ENCODE results near the gene HOXC5.

HOXC5 gene

DNA sequence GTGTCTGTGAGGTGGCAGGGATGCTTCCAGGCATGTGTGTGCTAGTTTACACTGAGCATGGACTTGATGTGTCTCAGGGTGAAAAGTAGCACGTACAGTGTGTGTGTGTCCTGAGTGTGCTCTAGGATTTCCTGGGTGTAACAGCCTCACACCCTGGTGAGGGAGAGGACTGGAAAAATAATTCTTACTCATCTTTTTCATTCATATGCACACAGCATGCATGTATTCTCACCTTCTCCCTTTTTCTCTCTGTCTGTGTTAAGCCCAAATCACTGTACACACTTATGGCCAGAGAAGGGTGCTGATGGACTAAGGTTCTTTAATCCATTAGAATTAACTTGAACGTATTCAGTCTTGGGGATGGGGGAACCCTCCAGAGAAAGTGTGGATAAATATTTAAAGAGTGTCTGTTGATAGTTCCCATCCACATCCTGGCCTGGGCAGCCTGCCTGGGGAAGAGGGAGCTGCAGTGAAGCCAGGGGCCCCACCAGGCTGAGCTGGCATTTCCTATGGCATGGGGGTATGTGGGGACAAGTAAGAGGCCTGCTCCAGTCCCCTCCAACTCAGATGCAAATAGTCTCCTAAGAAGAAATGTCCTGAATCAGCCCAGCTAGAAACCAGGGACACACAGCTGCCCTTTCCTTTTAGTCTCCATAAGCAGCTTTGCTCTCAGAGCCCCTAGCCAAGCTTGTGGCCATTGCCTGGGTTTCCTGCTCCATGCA is 25.2 kb upstream of the HOXC5 start:
- Histone ChIP-seq H3K9ac (ENCODE audit: low read depth in 1 of 2, low read length in 2 of 2) (no peak overlapping the region), H3K36me3 (ENCODE audit: control insufficient read depth in 1 of 2, insufficient read depth in 2 of 2, low read length in 2 of 2) (no peaks in the 10 kb centered on the region), H3K4me1 (ENCODE audit: control insufficient read depth in 1 of 2, insufficient read depth in 2 of 2, low read length in 2 of 2) (peaks cover 9 to 13% of the 10 kb centered on the region in 2 donors), H3K27ac (ENCODE audit: low read depth, low read length) (no peak overlapping the region), H3K4me3 (ENCODE audit: low read depth in 1 of 2, low read length in 2 of 2) (no peak overlapping the region), H3K27me3 (ENCODE audit: control insufficient read depth in 1 of 2, insufficient read depth in 2 of 2, low read length in 2 of 2) (peaks cover 85 to 89% of the 10 kb centered on the region in 2 donors), H3K9me3 (ENCODE audit: control insufficient read depth in 1 of 2, low read length in 2 of 2) (no peaks in the 10 kb centered on the region)

DNA sequence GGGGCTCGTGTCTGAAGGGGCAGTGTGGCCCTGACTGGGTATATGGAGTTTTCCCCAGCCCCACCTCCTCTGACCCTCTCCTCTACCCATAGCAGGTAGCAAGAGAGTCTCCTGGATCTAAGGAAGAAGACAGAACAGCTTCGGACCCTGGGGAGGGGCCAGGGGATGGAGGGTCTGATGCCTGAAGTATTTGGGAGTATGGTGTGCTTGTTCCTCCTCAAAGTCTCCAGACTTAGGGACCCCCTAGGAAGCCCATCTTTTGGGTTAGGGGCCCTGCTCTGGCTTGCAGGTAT is 24.6 kb upstream of the HOXC5 start:
- peaks cover 85 to 89% of the 10 kb centered on the region in 2 donors for H3K27me3 ChIP-seq (ENCODE audit: control insufficient read depth in 1 of 2, insufficient read depth in 2 of 2, low read length in 2 of 2)

DNA sequence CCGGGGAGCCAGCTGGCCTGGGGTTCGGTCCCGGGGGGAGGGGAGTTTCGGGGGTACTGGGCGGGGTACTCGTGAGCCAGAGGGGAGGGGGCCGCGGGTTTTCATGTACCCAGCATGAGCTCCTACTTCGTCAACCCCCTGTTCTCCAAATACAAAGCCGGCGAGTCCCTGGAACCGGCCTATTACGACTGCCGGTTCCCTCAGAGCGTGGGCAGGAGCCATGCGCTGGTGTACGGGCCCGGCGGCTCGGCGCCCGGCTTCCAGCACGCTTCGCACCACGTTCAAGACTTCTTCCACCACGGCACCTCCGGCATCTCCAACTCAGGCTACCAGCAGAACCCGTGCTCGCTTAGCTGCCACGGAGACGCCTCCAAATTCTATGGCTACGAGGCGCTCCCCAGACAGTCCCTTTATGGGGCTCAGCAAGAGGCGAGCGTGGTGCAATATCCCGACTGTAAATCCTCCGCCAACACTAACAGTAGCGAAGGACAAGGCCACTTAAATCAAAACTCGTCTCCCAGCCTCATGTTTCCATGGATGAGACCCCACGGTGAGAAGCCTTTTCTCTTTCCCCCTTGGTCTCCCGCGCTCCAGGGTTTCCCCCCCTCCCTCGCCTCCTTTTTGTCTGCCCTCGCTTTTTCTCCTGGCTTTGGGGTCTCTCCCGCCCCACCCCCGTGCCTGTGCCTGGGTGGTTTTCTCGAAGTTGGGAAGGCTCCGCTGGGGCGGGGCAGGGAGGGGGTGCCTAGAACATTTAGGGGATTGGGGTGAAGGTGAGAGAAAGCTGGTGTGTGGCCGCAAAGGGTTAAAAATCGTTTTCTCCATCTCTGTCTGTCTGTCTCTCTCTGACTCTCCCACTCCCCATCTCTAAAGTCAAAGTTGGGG is 23.4 kb upstream of the HOXC5 start:
- Histone ChIP-seq H3K27ac (ENCODE audit: low read depth, low read length) (no peak overlapping the region), H3K9me3 (ENCODE audit: control insufficient read depth in 1 of 2, low read length in 2 of 2) (no peaks in the 10 kb centered on the region), H3K36me3 (ENCODE audit: control insufficient read depth in 1 of 2, insufficient read depth in 2 of 2, low read length in 2 of 2) (no peaks in the 10 kb centered on the region), H3K4me1 (ENCODE audit: control insufficient read depth in 1 of 2, insufficient read depth in 2 of 2, low read length in 2 of 2) (peaks cover 9 to 13% of the 10 kb centered on the region in 2 donors), H3K9ac (ENCODE audit: low read depth in 1 of 2, low read length in 2 of 2) (no peak overlapping the region), H3K4me3 (ENCODE audit: low read depth in 1 of 2, low read length in 2 of 2) (peak overlapping the region in 1 of 2 donors; percentile 43), H3K27me3 (ENCODE audit: control insufficient read depth in 1 of 2, insufficient read depth in 2 of 2, low read length in 2 of 2) (peaks cover 87 to 90% of the 10 kb centered on the region in 2 donors)

More for the DNA sequence above, 24.6 kb upstream of the HOXC5 start:
- Histone ChIP-seq H3K9me3 (ENCODE audit: control insufficient read depth in 1 of 2, low read length in 2 of 2) (no peaks in the 10 kb centered on the region), H3K4me3 (ENCODE audit: low read depth in 1 of 2, low read length in 2 of 2) (no peak overlapping the region), H3K4me1 (ENCODE audit: control insufficient read depth in 1 of 2, insufficient read depth in 2 of 2, low read length in 2 of 2) (peaks cover 9 to 13% of the 10 kb centered on the region in 2 donors), H3K27ac (ENCODE audit: low read depth, low read length) (no peak overlapping the region), H3K9ac (ENCODE audit: low read depth in 1 of 2, low read length in 2 of 2) (no peak overlapping the region), H3K36me3 (ENCODE audit: control insufficient read depth in 1 of 2, insufficient read depth in 2 of 2, low read length in 2 of 2) (no peaks in the 10 kb centered on the region)

DNA sequence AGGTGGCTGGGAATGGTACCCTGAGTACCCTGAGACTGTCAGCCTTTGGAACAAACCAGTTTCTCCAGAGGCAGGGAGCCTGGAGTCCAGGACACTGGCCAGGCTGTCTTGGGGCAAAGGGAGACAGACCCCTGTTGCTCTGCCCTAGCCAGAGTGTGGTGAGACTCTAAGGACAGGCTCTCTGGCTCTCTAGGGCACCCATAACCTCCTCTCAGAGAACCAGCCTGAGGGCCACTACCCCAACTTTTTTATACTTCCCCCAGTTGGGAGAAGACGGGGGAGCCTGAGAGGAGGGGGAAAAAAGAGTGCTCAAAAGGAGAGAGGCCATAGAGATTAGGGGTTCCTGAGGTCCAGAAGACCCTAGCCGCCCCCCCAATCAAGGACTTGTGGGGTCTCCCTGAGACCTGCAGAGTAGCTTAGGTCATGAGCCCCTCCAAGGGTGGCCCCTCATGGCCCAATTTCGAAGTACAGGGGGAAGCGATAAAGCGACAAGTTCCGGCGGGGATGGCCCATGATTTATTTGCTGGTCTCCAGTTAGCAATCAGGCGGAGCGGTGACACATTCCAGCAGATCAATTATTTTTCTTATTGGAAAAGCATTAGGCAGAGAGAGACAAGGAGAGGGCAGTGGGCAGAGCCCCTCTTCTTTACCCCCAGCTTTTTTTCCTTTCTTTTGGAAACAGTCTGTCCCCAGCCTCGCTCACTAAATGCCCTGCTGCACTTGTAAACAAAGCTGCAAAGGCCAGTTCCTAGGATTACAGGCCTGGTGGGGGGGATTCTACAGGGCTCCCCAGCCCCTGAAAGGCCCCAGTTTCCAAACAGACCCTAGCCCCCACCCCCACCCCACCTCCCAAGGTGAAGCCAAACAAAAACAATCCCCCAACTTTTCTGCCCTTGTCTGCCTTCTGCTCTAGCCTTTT is 22.5 kb upstream of the HOXC5 start:
- no peak overlapping the region for H3K4me3 ChIP-seq (ENCODE audit: low read depth in 1 of 2, low read length in 2 of 2)

DNA sequence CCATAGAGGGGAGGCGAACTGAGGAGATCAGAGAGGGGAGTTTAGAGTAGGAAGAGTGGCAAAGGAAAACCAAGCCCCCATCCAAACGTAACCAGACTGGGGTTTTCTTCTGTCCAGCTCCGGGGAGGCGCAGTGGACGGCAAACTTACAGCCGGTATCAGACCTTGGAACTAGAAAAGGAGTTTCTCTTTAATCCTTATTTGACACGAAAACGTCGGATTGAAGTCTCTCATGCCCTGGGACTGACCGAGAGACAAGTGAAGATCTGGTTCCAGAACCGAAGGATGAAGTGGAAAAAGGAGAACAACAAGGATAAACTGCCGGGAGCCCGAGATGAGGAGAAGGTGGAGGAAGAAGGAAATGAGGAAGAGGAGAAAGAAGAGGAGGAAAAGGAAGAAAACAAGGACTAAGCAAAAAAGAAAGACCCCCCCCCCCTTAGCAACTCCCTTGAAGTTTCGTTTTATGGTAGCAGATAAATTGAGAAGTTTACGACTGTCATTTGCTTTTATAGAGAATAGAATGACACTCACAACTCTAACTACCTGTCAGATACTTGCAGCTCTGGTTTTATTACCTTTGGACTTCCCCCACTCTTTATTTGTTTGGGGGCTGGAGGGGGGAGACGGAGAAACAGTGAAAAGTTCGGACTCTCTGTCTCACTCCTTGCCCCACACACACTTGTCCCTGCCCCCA is 21.7 kb upstream of the HOXC5 start:
- H3K4me3 ChIP-seq (ENCODE audit: low read depth in 1 of 2, low read length in 2 of 2), result no peak overlapping the region
- no peak overlapping the region for H3K9ac ChIP-seq (ENCODE audit: low read depth in 1 of 2, low read length in 2 of 2)
- no peaks in the 10 kb centered on the region for H3K9me3 ChIP-seq (ENCODE audit: control insufficient read depth in 1 of 2, low read length in 2 of 2)
- no peaks in the 10 kb centered on the region for H3K36me3 ChIP-seq (ENCODE audit: control insufficient read depth in 1 of 2, insufficient read depth in 2 of 2, low read length in 2 of 2)
- H3K27me3 ChIP-seq (ENCODE audit: control insufficient read depth in 1 of 2, insufficient read depth in 2 of 2, low read length in 2 of 2), result peaks cover 88 to 91% of the 10 kb centered on the region in 2 donors
- H3K27ac ChIP-seq (ENCODE audit: low read depth, low read length), result no peak overlapping the region
- H3K4me1 ChIP-seq (ENCODE audit: control insufficient read depth in 1 of 2, insufficient read depth in 2 of 2, low read length in 2 of 2), result peaks cover 8 to 13% of the 10 kb centered on the region in 2 donors

More for the DNA sequence above, 22.5 kb upstream of the HOXC5 start:
- H3K27ac ChIP-seq (ENCODE audit: low read depth, low read length), result no peak overlapping the region
- peaks cover 86 to 90% of the 10 kb centered on the region in 2 donors for H3K27me3 ChIP-seq (ENCODE audit: control insufficient read depth in 1 of 2, insufficient read depth in 2 of 2, low read length in 2 of 2)
- H3K9me3 ChIP-seq (ENCODE audit: control insufficient read depth in 1 of 2, low read length in 2 of 2), result no peaks in the 10 kb centered on the region
- H3K9ac ChIP-seq (ENCODE audit: low read depth in 1 of 2, low read length in 2 of 2), result no peak overlapping the region
- peaks cover 9 to 13% of the 10 kb centered on the region in 2 donors for H3K4me1 ChIP-seq (ENCODE audit: control insufficient read depth in 1 of 2, insufficient read depth in 2 of 2, low read length in 2 of 2)
- no peaks in the 10 kb centered on the region for H3K36me3 ChIP-seq (ENCODE audit: control insufficient read depth in 1 of 2, insufficient read depth in 2 of 2, low read length in 2 of 2)

DNA sequence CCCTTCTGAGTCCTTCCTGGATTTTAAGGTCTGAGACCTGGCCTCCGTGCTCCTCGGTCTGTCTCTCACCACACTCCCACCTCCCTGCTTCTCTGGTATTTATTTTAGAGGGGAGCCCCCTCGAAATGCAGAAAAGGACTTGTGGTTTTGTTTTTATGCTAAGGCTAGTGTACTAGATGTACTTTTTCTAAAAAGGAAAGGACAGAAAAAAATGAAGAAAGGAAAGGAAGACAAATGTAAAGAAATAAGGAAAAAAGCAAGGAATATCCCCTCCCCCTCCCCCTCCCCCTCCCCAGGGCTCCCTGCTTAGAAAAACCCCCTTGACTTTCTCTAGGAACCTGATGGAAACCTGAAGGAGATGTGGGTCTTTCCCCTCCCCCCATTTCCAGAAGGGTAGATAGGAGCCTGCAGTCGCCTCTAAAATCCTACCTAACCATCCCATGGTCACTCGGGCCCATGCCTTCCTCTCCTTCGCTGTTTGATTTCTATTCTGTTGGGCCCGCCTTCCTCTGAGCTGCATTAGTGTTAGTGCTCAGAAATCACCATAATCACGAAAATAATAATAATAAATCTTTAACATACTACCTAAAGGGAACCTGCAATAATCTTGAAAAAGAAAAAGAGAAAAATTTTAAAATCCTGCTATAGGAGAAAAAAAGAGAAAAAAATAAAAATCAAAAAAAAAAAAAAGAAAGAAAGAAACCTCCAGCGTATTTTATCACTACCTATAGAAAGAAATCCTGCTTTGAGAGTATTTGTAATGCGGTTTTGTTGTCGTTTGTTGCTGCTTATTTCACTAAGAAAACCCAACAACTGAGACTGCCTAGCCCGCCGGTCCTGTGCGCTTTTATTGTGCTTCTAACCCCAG is 21.0 kb upstream of the HOXC5 start:
- H3K4me1 ChIP-seq (ENCODE audit: control insufficient read depth in 1 of 2, insufficient read depth in 2 of 2, low read length in 2 of 2), result peaks cover under 1 to 5% of the 10 kb centered on the region in 2 donors
- H3K27me3 ChIP-seq (ENCODE audit: control insufficient read depth in 1 of 2, insufficient read depth in 2 of 2, low read length in 2 of 2), result peaks cover 83 to 90% of the 10 kb centered on the region in 2 donors
- no peak overlapping the region for H3K4me3 ChIP-seq (ENCODE audit: low read depth in 1 of 2, low read length in 2 of 2)
- no peaks in the 10 kb centered on the region for H3K36me3 ChIP-seq (ENCODE audit: control insufficient read depth in 1 of 2, insufficient read depth in 2 of 2, low read length in 2 of 2)
- no peaks in the 10 kb centered on the region for H3K9me3 ChIP-seq (ENCODE audit: control insufficient read depth in 1 of 2, low read length in 2 of 2)
- H3K27ac ChIP-seq (ENCODE audit: low read depth, low read length), result no peak overlapping the region
- H3K9ac ChIP-seq (ENCODE audit: low read depth in 1 of 2, low read length in 2 of 2), result no peak overlapping the region

DNA sequence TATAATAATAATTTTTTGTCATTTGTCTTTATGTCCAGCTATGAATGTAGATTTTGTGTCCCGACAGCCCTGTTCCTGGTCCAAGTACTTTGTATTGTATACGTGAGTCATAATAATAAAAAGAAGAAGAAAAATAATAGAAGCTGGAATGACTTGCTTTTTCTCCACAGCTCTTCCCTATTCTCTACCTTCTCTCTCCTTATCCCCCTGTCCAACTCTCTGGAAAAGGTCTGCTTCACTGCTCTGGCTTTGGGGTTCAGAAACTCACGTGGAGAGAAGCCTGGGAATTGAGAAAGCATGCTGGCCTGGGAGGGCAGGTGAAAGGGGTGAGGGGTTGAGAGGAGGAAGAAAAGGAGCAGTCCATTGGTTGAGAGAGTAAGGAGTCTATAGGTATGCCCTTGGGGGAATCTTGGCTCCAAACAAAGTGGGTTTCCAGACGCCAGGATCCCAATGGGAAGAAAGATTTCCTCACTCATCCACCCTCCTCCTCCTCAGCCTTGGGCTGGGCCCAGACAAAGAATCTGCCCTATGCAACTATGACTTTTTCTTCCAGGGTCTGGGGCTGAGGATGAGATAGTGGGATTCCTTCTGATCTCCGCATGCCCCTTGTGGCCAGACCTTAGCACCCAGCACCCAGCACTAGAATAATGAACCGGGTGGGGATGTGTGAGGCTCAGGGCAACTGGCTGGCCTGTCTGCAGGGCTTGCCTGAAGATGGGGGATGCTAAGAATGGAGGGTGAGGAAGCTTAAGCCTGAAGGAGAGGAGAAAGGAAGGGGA is 20.0 kb upstream of the HOXC5 start:
- H3K9me3 ChIP-seq (ENCODE audit: control insufficient read depth in 1 of 2, low read length in 2 of 2), result no peaks in the 10 kb centered on the region
- H3K4me1 ChIP-seq (ENCODE audit: control insufficient read depth in 1 of 2, insufficient read depth in 2 of 2, low read length in 2 of 2), result peaks cover 6 to 8% of the 10 kb centered on the region in 2 donors
- no peaks in the 10 kb centered on the region for H3K36me3 ChIP-seq (ENCODE audit: control insufficient read depth in 1 of 2, insufficient read depth in 2 of 2, low read length in 2 of 2)
- H3K27me3 ChIP-seq (ENCODE audit: control insufficient read depth in 1 of 2, insufficient read depth in 2 of 2, low read length in 2 of 2), result peaks cover 79 to 88% of the 10 kb centered on the region in 2 donors
- no peak overlapping the region for H3K27ac ChIP-seq (ENCODE audit: low read depth, low read length)
- no peak overlapping the region for H3K9ac ChIP-seq (ENCODE audit: low read depth in 1 of 2, low read length in 2 of 2)
- no peak overlapping the region for H3K4me3 ChIP-seq (ENCODE audit: low read depth in 1 of 2, low read length in 2 of 2)

DNA sequence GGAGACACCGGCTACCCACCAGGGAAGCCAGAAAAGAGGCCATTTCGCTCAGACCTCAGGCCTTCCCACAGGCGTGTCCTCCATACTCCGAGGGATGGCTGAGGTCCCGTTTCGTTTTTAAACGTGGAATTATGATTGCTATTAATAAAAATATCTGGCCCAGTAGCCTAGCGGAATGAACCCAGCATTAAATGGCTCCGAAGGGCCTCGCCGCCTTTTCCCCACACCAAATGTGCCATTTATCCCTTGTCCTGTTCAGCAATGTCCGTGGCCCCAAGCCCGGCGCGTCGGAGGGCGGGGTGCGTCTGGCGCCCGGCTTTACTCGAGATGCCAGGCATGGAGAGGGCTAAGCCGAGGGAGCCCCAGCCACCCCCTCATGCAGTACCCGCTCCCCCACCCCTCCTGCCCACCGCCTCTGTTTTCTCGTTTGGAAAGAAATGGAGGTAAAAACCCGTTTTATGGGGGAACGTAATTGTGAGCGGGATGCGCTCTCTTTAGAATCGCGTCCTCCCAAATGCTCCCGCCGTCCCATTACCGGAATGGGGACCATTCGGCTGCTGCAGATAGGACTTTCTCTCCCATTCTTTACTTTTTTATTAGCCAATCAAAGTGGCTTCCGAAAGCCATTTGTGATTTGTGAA is 18.4 kb upstream of the HOXC5 start:
- H3K4me1 ChIP-seq (ENCODE audit: control insufficient read depth in 1 of 2, insufficient read depth in 2 of 2, low read length in 2 of 2), result peaks cover 3 to 6% of the 10 kb centered on the region in 2 donors
- H3K36me3 ChIP-seq (ENCODE audit: control insufficient read depth in 1 of 2, insufficient read depth in 2 of 2, low read length in 2 of 2), result no peaks in the 10 kb centered on the region
- H3K27ac ChIP-seq (ENCODE audit: low read depth, low read length), result no peak overlapping the region
- no peaks in the 10 kb centered on the region for H3K9me3 ChIP-seq (ENCODE audit: control insufficient read depth in 1 of 2, low read length in 2 of 2)
- H3K9ac ChIP-seq (ENCODE audit: low read depth in 1 of 2, low read length in 2 of 2), result no peak overlapping the region
- peaks cover 80 to 90% of the 10 kb centered on the region in 2 donors for H3K27me3 ChIP-seq (ENCODE audit: control insufficient read depth in 1 of 2, insufficient read depth in 2 of 2, low read length in 2 of 2)
- H3K4me3 ChIP-seq (ENCODE audit: low read depth in 1 of 2, low read length in 2 of 2), result no peak overlapping the region
